Embryonic facial prominence (tissue), 1 donor: ENCODE measurements around the gene AGT.

Experiments
- DNase-seq: peaks from one replicate; pipeline ENCODE4 v3.0.0-alpha.2; 2016; ENCODE audit errors: extremely low spot score

The AGT gene

GRCh38 chr1:230713915-230714764 is at the start of gene AGT:
Gene AGT, minus strand, starts transcription at chr1:230714122. Its CDS starts 3,299 bp downstream, at chr1:230710823.
- no peak for DNase-seq

- no peak for DNase-seq
These were observed 47.7 kb upstream of the AGT start for GRCh38 chr1:230761443-230762167.

- DNase-seq, result no peak
These were observed 46.5 kb upstream of the AGT start for GRCh38 chr1:230760360-230760827.

- DNase-seq, result no peak
These were observed 45.6 kb upstream of the AGT start for GRCh38 chr1:230759369-230760065.

GRCh38 chr1:230758709-230759368 is 44.9 kb upstream of the AGT start:
- DNase-seq, result peak; percentile 74

GRCh38 chr1:230757856-230758708 is 44.2 kb upstream of the AGT start:
- no peak for DNase-seq

- no peak for DNase-seq
These were observed 40.9 kb upstream of the AGT start for GRCh38 chr1:230754796-230755195.

GRCh38 chr1:230753586-230754251 is 39.8 kb upstream of the AGT start:
- DNase-seq, result no peak

GRCh38 chr1:230753191-230753585 is 39.3 kb upstream of the AGT start:
- no peak for DNase-seq

- DNase-seq, result no peak
These were observed 38.5 kb upstream of the AGT start for GRCh38 chr1:230752407-230752806.

- no peak for DNase-seq
These were observed 37.2 kb upstream of the AGT start for GRCh38 chr1:230750986-230751625.

- DNase-seq, result no peak
These were observed 36.7 kb upstream of the AGT start for GRCh38 chr1:230750576-230750975.

GRCh38 chr1:230749635-230750034 is 35.7 kb upstream of the AGT start:
- no peak for DNase-seq

GRCh38 chr1:230749150-230749549 is 35.2 kb upstream of the AGT start:
- no peak for DNase-seq

- DNase-seq, result no peak
These were observed 34.2 kb upstream of the AGT start for GRCh38 chr1:230747890-230748800.

GRCh38 chr1:230747127-230747730 is 33.3 kb upstream of the AGT start, which contains the start of gene CAPN9:
Gene CAPN9, plus strand, starts transcription at chr1:230747388. Its CDS starts 109 bp downstream, at chr1:230747497.
- no peak for DNase-seq

- no peak for DNase-seq
These were observed 32.7 kb upstream of the AGT start for GRCh38 chr1:230746617-230747016.

- DNase-seq, result no peak
These were observed 31.1 kb upstream of the AGT start for GRCh38 chr1:230745071-230745470.
